ENCODE measurements around the gene METTL1. TPM values are rescaled to one million over a fixed set of nuclear protein-coding genes. Genes with fewer than 3 reads are reported as not detected.

The METTL1 gene
- total and polyA plus RNA-seq, 9 donors = 5.7 to 48.6 (median 26.4) TPM

- H3K27ac ChIP-seq = no peak overlapping the region
- H3K27me3 ChIP-seq = no peaks in the 10 kb centered on the region
- DNase-seq = no peak
- H3K36me3 ChIP-seq = no peaks in the 10 kb centered on the region
- WGBS, 3 donors = 65 to 71% (median 68%) methylated on average over 14 of the region's 14 CpGs
- no peak overlapping the region for H3K4me3 ChIP-seq
- H3K4me1 ChIP-seq (ENCODE audit: insufficient read depth) = peaks cover 17% of the 10 kb centered on the region
- H3K9me3 ChIP-seq = no peaks in the 10 kb centered on the region
- intact Hi-C loops (cut with DNase I) = no loop called here
- TF ChIP-seq POLR2A (IDR thresholded peaks at IDR 0.05) (no peak), CTCF (IDR thresholded peaks at IDR 0.05) (no peak), EP300 (IDR thresholded peaks at IDR 0.05) (no peak)
Measured at GRCh38 chr12:57813111-57813970, 41.4 kb upstream of the METTL1 start.

- 85 to 88% (median 86%) methylated on average over 10 of the region's 10 CpGs for WGBS, 3 donors
- H3K9me3 ChIP-seq = no peaks in the 10 kb centered on the region
- intact Hi-C loops (cut with DNase I) = no loop called here
- H3K4me3 ChIP-seq = no peak overlapping the region
- DNase-seq = no peak
- H3K27me3 ChIP-seq = no peaks in the 10 kb centered on the region
- TF ChIP-seq POLR2A (IDR thresholded peaks at IDR 0.05) (no peak), EP300 (IDR thresholded peaks at IDR 0.05) (no peak), CTCF (IDR thresholded peaks at IDR 0.05) (no peak)
- no peak overlapping the region for H3K27ac ChIP-seq
- H3K36me3 ChIP-seq = no peaks in the 10 kb centered on the region
- H3K4me1 ChIP-seq (ENCODE audit: insufficient read depth) = peaks cover 13% of the 10 kb centered on the region
Measured at GRCh38 chr12:57811028-57811755, 39.3 kb upstream of the METTL1 start.

GRCh38 chr12:57810450-57810849, 38.5 kb upstream of the METTL1 start:
- H3K9me3 ChIP-seq = no peaks in the 10 kb centered on the region
- H3K36me3 ChIP-seq = no peaks in the 10 kb centered on the region
- no peak for DNase-seq
- no peaks in the 10 kb centered on the region for H3K27me3 ChIP-seq
- TF ChIP-seq EP300 (IDR thresholded peaks at IDR 0.05) (no peak), CTCF (IDR thresholded peaks at IDR 0.05) (no peak), POLR2A (IDR thresholded peaks at IDR 0.05) (no peak)
- 75 to 86% (median 75%) methylated on average over 5 of the region's 5 CpGs for WGBS, 3 donors
- no peak overlapping the region for H3K4me3 ChIP-seq
- intact Hi-C loops (cut with DNase I) = no loop called here
- H3K27ac ChIP-seq = no peak overlapping the region
- peaks cover 8% of the 10 kb centered on the region for H3K4me1 ChIP-seq (ENCODE audit: insufficient read depth)

- no peak for TF ChIP-seq EP300 (IDR thresholded peaks at IDR 0.05)
- no peak for TF ChIP-seq POLR2A (IDR thresholded peaks at IDR 0.05)
- TF ChIP-seq CTCF (IDR thresholded peaks at IDR 0.05) = no peak
- Histone ChIP-seq H3K9me3 (no peaks in the 10 kb centered on the region), H3K27ac (no peak overlapping the region), H3K27me3 (no peaks in the 10 kb centered on the region), H3K4me1 (ENCODE audit: insufficient read depth) (peaks cover 6% of the 10 kb centered on the region), H3K36me3 (no peaks in the 10 kb centered on the region), H3K4me3 (no peak overlapping the region)
- DNase-seq = no peak
- WGBS, 3 donors = 91 to 94% (median 94%) methylated on average over 3 of the region's 3 CpGs
- intact Hi-C loops (cut with DNase I) = no loop called here
Measured at GRCh38 chr12:57809425-57809824, 37.5 kb upstream of the METTL1 start.

All from ovary (tissue), 9 donors.